GM21528 (cell line): ENCODE results near the gene FLNB.
"Not testable (repeated sequence)": the region's sequence is repeated elsewhere in the genome, so short reads cannot be mapped to it uniquely, and the experiment has no call there.

Experiments
- ATAC-seq: cut with Tn5 transposase; IDR thresholded peaks from one replicate; pipeline ENCODE4 v1.9.1; 2021; ENCODE audit warnings: mild to moderate bottlenecking, moderate library complexity; ENCODE audit not compliant: unreplicated experiment, low FRiP score

Gene FLNB

GRCh38 chr3:58051196-58051595 lies 43.0 kb downstream of the FLNB start:
- ATAC-seq, result no peak

GRCh38 chr3:58051658-58052261 lies 43.5 kb downstream of the FLNB start:
- not testable (repeated sequence) for ATAC-seq

- ATAC-seq, result no peak
These were observed 44.4 kb downstream of the FLNB start for GRCh38 chr3:58052373-58053273.

GRCh38 chr3:58054652-58055051 lies 46.4 kb downstream of the FLNB start:
- no peak for ATAC-seq

GRCh38 chr3:58055314-58055713 lies 47.1 kb downstream of the FLNB start:
- ATAC-seq, result no peak

- not testable (repeated sequence) for ATAC-seq
These were observed 47.7 kb downstream of the FLNB start for GRCh38 chr3:58055891-58056290.

- ATAC-seq, result no peak
These were observed 50.4 kb downstream of the FLNB start for GRCh38 chr3:58058361-58059263.

GRCh38 chr3:58059349-58060321 lies 51.4 kb downstream of the FLNB start:
- ATAC-seq, result no peak

GRCh38 chr3:58062472-58062871 lies 54.2 kb downstream of the FLNB start:
- no peak for ATAC-seq

GRCh38 chr3:58063022-58063815 lies 55.0 kb downstream of the FLNB start:
- no peak for ATAC-seq

- ATAC-seq, result no peak
These were observed 56.9 kb downstream of the FLNB start for GRCh38 chr3:58064923-58065638.

GRCh38 chr3:58065700-58066167 lies 57.5 kb downstream of the FLNB start:
- no peak for ATAC-seq

- ATAC-seq, result no peak
These were observed 58.6 kb downstream of the FLNB start for GRCh38 chr3:58066842-58067241.

GRCh38 chr3:58068122-58068809 lies 60.0 kb downstream of the FLNB start:
- ATAC-seq, result no peak

- ATAC-seq, result no peak
These were observed 63.3 kb downstream of the FLNB start for GRCh38 chr3:58071480-58071971.

GRCh38 chr3:58072052-58072762 lies 64.0 kb downstream of the FLNB start:
- ATAC-seq, result no peak

- no peak for ATAC-seq
These were observed 64.5 kb downstream of the FLNB start for GRCh38 chr3:58072763-58073130.
